ENCODE measurements around the gene IRAK2. TPM values are rescaled to one million over a fixed set of nuclear protein-coding genes. Genes with fewer than 3 reads are reported as not detected.
"Not testable (repeated sequence)": the region's sequence is repeated elsewhere in the genome, so short reads cannot be mapped to it uniquely, and the experiment has no call there.

The IRAK2 gene
- total RNA-seq, 1 donor from 2014 or later = 10.6 TPM

GRCh38 chr3:10170915-10171478, 6.3 kb downstream of the IRAK2 start:
- H3K27ac ChIP-seq = no peak overlapping the region
- no peaks in the 10 kb centered on the region for H3K36me3 ChIP-seq
- no peaks in the 10 kb centered on the region for H3K27me3 ChIP-seq
- no peak overlapping the region for H3K4me3 ChIP-seq
- intact Hi-C loops (cut with DNase I) = no loop called here
- H3K4me1 ChIP-seq = peaks cover 23% of the 10 kb centered on the region
- DNase-seq (ENCODE audit: extremely low spot score in 2 of 2) = no peak
- TF ChIP-seq POLR2A (IDR thresholded peaks at IDR 0.05) (no peak), CTCF (IDR thresholded peaks at IDR 0.05) (no peak), POLR2AphosphoS5 (IDR thresholded peaks at IDR 0.05; ENCODE audit: insufficient read depth in 1 of 2, low read depth in 1 of 2) (no peak)
- no peaks in the 10 kb centered on the region for H3K9me3 ChIP-seq

- Histone ChIP-seq H3K27me3 (no peaks in the 10 kb centered on the region), H3K4me1 (peaks cover 18% of the 10 kb centered on the region), H3K36me3 (no peaks in the 10 kb centered on the region), H3K27ac (peak overlapping the region; percentile 80), H3K4me3 (no peak overlapping the region), H3K9me3 (no peaks in the 10 kb centered on the region)
- no peak for TF ChIP-seq CTCF (IDR thresholded peaks at IDR 0.05)
- no peak for TF ChIP-seq POLR2AphosphoS5 (IDR thresholded peaks at IDR 0.05; ENCODE audit: insufficient read depth in 1 of 2, low read depth in 1 of 2)
- TF ChIP-seq POLR2A (IDR thresholded peaks at IDR 0.05) = no peak
- intact Hi-C loops (cut with DNase I) = no loop called here
- no peak for DNase-seq (ENCODE audit: extremely low spot score in 2 of 2)
These were observed 8.6 kb downstream of the IRAK2 start for GRCh38 chr3:10173095-10173925.

- TF ChIP-seq POLR2AphosphoS5 (IDR thresholded peaks at IDR 0.05; ENCODE audit: insufficient read depth in 1 of 2, low read depth in 1 of 2) (peak; percentile 49 to 61), POLR2A (IDR thresholded peaks at IDR 0.05) (no peak), CTCF (IDR thresholded peaks at IDR 0.05) (no peak)
- intact Hi-C loops (cut with DNase I) = no loop called here
- peak overlapping the region; percentile 80 for H3K27ac ChIP-seq
- H3K27me3 ChIP-seq = no peaks in the 10 kb centered on the region
- no peaks in the 10 kb centered on the region for H3K36me3 ChIP-seq
- no peaks in the 10 kb centered on the region for H3K9me3 ChIP-seq
- H3K4me3 ChIP-seq = no peak overlapping the region
- peaks cover 18% of the 10 kb centered on the region for H3K4me1 ChIP-seq
- peak in 1 of 2 donors; percentile 96 for DNase-seq (ENCODE audit: extremely low spot score in 2 of 2)
These were observed 9.3 kb downstream of the IRAK2 start for GRCh38 chr3:10173926-10174435.

- H3K4me3 ChIP-seq; DNase-seq (ENCODE audit: extremely low spot score in 2 of 2); H3K27me3 ChIP-seq; H3K27ac ChIP-seq; intact Hi-C loops (cut with DNase I); H3K36me3 ChIP-seq; H3K9me3 ChIP-seq: not testable (repeated sequence)
- H3K4me1 ChIP-seq = peaks cover 18% of the 10 kb centered on the region
These were observed 10.6 kb downstream of the IRAK2 start for GRCh38 chr3:10175334-10175733.

GRCh38 chr3:10176150-10176549, 11.4 kb downstream of the IRAK2 start:
- H3K36me3 ChIP-seq; H3K4me3 ChIP-seq; intact Hi-C loops (cut with DNase I); DNase-seq (ENCODE audit: extremely low spot score in 2 of 2); H3K9me3 ChIP-seq; H3K27me3 ChIP-seq; H3K27ac ChIP-seq: not testable (repeated sequence)
- H3K4me1 ChIP-seq = peaks cover 18% of the 10 kb centered on the region

GRCh38 chr3:10177737-10178136, 13.0 kb downstream of the IRAK2 start:
- intact Hi-C loops (cut with DNase I) = no loop called here
- Histone ChIP-seq H3K27ac (no peak overlapping the region), H3K4me3 (no peak overlapping the region), H3K27me3 (no peaks in the 10 kb centered on the region), H3K36me3 (no peaks in the 10 kb centered on the region), H3K4me1 (peaks cover 18% of the 10 kb centered on the region), H3K9me3 (no peaks in the 10 kb centered on the region)
- DNase-seq (ENCODE audit: extremely low spot score in 2 of 2) = no peak
- TF ChIP-seq POLR2A (IDR thresholded peaks at IDR 0.05) = no peak
- TF ChIP-seq POLR2AphosphoS5 (IDR thresholded peaks at IDR 0.05; ENCODE audit: insufficient read depth in 1 of 2, low read depth in 1 of 2) = no peak
- no peak for TF ChIP-seq CTCF (IDR thresholded peaks at IDR 0.05)
